ENCODE measurements around the gene GRIN1.

The GRIN1 gene

GRCh38 chr9:137164370-137165249 lies 25.7 kb downstream of the GRIN1 start:
- DNase-seq (ENCODE audit: low read depth in 2 of 2): no peak

GRCh38 chr9:137165250-137165836 lies 26.4 kb downstream of the GRIN1 start:
- DNase-seq (ENCODE audit: low read depth in 2 of 2): no peak

GRCh38 chr9:137166380-137167229 lies 27.7 kb downstream of the GRIN1 start:
- DNase-seq (ENCODE audit: low read depth in 2 of 2): no peak

GRCh38 chr9:137167277-137167746 lies 28.4 kb downstream of the GRIN1 start:
- no peak for DNase-seq (ENCODE audit: low read depth in 2 of 2)

GRCh38 chr9:137167747-137168572 lies 29.0 kb downstream of the GRIN1 start:
- no peak for DNase-seq (ENCODE audit: low read depth in 2 of 2)

GRCh38 chr9:137168573-137168903 lies 29.6 kb downstream of the GRIN1 start:
- DNase-seq (ENCODE audit: low read depth in 2 of 2): no peak

GRCh38 chr9:137168904-137169856 lies 30.2 kb downstream of the GRIN1 start:
- DNase-seq (ENCODE audit: low read depth in 2 of 2): no peak

- DNase-seq (ENCODE audit: low read depth in 2 of 2): no peak
Observed at GRCh38 chr9:137169896-137170358, 31.0 kb downstream of the GRIN1 start, which contains the start of gene LRRC26. Gene LRRC26 (minus strand): TSS chr9:137170051. CDS start chr9:137169943, 108 bp downstream.

GRCh38 chr9:137170486-137171148 lies 31.7 kb downstream of the GRIN1 start:
- no peak for DNase-seq (ENCODE audit: low read depth in 2 of 2)

- no peak for DNase-seq (ENCODE audit: low read depth in 2 of 2)
Observed at GRCh38 chr9:137171149-137171900, 32.4 kb downstream of the GRIN1 start.

- no peak for DNase-seq (ENCODE audit: low read depth in 2 of 2)
Observed at GRCh38 chr9:137172901-137173795, 34.2 kb downstream of the GRIN1 start.

- no peak for DNase-seq (ENCODE audit: low read depth in 2 of 2)
Observed at GRCh38 chr9:137173796-137174664, 35.1 kb downstream of the GRIN1 start.

- DNase-seq (ENCODE audit: low read depth in 2 of 2): no peak
Observed at GRCh38 chr9:137174722-137175293, 35.9 kb downstream of the GRIN1 start.

GRCh38 chr9:137175345-137175961 lies 36.5 kb downstream of the GRIN1 start:
- no peak for DNase-seq (ENCODE audit: low read depth in 2 of 2)

- DNase-seq (ENCODE audit: low read depth in 2 of 2): no peak
Observed at GRCh38 chr9:137176302-137177182, 37.6 kb downstream of the GRIN1 start.

Measured in stimulated activated CD8-positive, alpha-beta memory T cell treated with anti-CD3 and anti-CD28 coated beads, Interleukin-2, amount 100 ng/mL, for 48 hours (primary cell).